ENCODE results near the gene PPP6R1.

The PPP6R1 gene

GRCh38 chr19:55259540-55260210, 858 bp upstream of the PPP6R1 start:
- peak in 6 of 51 donors; percentile 31 to 71 (median 43) for DNase-seq

GRCh38 chr19:55258476-55258827, 365 bp downstream of the PPP6R1 start:
- DNase-seq: peak in 12 of 51 donors; percentile 30 to 83 (median 55)

GRCh38 chr19:55257461-55258420, 1.1 kb downstream of the PPP6R1 start:
- DNase-seq: peak in 5 of 51 donors; percentile 16 to 37 (median 22)

- DNase-seq: no peak
These were observed 2.0 kb downstream of the PPP6R1 start for GRCh38 chr19:55256562-55257460.

GRCh38 chr19:55255618-55256423, 3.0 kb downstream of the PPP6R1 start:
- DNase-seq: no peak

- peak in 1 of 51 donors; percentile 5 for DNase-seq
These were observed 4.2 kb downstream of the PPP6R1 start for GRCh38 chr19:55254625-55254977.

GRCh38 chr19:55253842-55254624, 4.8 kb downstream of the PPP6R1 start:
- DNase-seq: peak in 1 of 51 donors; percentile 8

GRCh38 chr19:55252760-55253663, 5.8 kb downstream of the PPP6R1 start:
- DNase-seq: no peak

- DNase-seq: no peak
These were observed 7.3 kb downstream of the PPP6R1 start for GRCh38 chr19:55251341-55252081.

- DNase-seq: no peak
These were observed 8.4 kb downstream of the PPP6R1 start for GRCh38 chr19:55250262-55251036.

- DNase-seq: no peak
These were observed 9.0 kb downstream of the PPP6R1 start for GRCh38 chr19:55249841-55250240.

GRCh38 chr19:55248704-55249103, 10.1 kb downstream of the PPP6R1 start:
- DNase-seq: no peak

GRCh38 chr19:55248166-55248675, 10.6 kb downstream of the PPP6R1 start:
- no peak for DNase-seq

- DNase-seq: no peak
These were observed 11.2 kb downstream of the PPP6R1 start for GRCh38 chr19:55247621-55248099.

GRCh38 chr19:55246462-55247451, 12.1 kb downstream of the PPP6R1 start:
- DNase-seq: no peak

Data from hypothalamus (tissue), 51 donors.